ENCODE data around the gene PLBD1.

Gene PLBD1

DNA sequence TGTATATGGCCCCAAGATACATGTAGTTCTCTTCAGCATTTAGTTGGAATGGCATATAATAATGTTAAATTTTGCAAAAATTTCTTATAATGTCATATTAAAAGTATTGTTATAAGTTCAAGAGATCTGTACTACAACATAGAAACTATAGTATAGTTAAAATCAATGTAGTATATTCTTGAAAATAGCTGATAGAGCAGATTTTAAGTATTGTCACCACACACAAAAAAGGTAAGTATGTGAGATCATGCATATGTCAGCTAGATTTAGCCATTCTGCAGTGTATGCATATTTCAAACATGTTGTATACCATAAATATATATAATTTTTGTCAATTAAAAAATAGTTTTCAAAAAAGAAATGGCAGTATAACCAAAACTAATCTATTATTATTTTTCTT lies 86.5 kb downstream of the PLBD1 start:
- DNase-seq (ENCODE audit: low read depth): no peak
- H3K4me3 ChIP-seq (ENCODE audit: low read depth, low read length): no peak overlapping the region
- TF ChIP-seq, protein P1, sequence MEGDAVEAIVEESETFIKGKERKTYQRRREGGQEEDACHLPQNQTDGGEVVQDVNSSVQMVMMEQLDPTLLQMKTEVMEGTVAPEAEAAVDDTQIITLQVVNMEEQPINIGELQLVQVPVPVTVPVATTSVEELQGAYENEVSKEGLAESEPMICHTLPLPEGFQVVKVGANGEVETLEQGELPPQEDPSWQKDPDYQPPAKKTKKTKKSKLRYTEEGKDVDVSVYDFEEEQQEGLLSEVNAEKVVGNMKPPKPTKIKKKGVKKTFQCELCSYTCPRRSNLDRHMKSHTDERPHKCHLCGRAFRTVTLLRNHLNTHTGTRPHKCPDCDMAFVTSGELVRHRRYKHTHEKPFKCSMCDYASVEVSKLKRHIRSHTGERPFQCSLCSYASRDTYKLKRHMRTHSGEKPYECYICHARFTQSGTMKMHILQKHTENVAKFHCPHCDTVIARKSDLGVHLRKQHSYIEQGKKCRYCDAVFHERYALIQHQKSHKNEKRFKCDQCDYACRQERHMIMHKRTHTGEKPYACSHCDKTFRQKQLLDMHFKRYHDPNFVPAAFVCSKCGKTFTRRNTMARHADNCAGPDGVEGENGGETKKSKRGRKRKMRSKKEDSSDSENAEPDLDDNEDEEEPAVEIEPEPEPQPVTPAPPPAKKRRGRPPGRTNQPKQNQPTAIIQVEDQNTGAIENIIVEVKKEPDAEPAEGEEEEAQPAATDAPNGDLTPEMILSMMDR (IDR thresholded peaks at IDR 0.05; ENCODE audit: low read depth, low read length): no peak
- TF ChIP-seq MYC (IDR thresholded peaks at IDR 0.05; ENCODE audit: low read depth, low read length): no peak
- TF ChIP-seq POLR2A (IDR thresholded peaks at IDR 0.05; ENCODE audit: extremely low read depth, insufficient read length): no peak
- TF ChIP-seq, protein P2, sequence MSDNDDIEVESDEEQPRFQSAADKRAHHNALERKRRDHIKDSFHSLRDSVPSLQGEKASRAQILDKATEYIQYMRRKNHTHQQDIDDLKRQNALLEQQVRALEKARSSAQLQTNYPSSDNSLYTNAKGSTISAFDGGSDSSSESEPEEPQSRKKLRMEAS (IDR thresholded peaks at IDR 0.05; ENCODE audit: low read depth, low read length): no peak

DNA sequence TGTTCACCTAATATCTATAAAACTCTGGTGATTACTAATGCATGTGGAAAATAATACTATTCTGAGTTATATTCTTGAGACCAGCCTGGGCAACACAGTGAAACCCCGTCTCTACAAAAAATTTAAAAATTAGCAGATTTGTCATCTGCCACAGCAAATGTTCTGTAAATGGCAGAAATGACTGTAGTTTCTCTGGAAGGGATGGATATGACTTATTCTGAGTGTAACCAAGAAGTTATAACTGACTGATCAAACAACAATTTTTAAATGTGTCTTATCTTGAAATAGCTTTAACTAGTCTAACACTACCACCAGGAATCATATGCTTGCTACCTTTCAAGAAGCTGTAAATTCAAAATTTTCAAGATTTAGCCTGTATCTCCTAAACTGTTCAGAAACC lies 88.7 kb downstream of the PLBD1 start:
- TF ChIP-seq, protein P2 (IDR thresholded peaks at IDR 0.05; ENCODE audit: low read depth, low read length): no peak
- TF ChIP-seq MYC (IDR thresholded peaks at IDR 0.05; ENCODE audit: low read depth, low read length) (no peak), POLR2A (IDR thresholded peaks at IDR 0.05; ENCODE audit: extremely low read depth, insufficient read length) (no peak)
- TF ChIP-seq, protein P1 (IDR thresholded peaks at IDR 0.05; ENCODE audit: low read depth, low read length): no peak
- no peak overlapping the region for H3K4me3 ChIP-seq (ENCODE audit: low read depth, low read length)
- no peak for DNase-seq (ENCODE audit: low read depth)

DNA sequence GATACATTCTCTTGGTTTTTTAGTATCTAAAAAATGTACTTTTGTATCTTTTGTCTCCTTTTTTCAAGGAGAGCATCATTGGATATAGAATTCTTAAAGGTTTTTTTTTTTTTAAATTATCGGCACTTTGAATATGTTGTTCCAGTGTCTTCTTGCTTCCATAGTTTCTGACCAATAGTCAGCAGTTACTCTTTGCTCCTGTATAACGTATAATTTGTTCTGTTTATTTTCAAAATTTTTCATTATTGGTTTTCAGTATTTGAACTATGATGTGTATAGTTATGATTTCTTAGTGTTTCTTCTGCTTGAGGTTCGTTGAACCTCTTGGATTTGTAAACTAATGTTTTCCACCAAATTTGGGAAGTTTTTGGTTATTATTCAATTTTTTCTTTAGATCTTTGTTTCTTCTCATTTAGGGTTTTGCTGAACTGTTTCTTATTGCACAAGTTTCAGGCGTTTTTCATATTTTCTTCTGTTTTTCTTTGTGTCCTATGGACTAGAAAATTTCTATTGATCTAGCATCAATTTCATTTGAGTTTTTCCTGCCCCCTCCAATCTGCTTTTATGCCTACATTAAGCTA lies 93.9 kb downstream of the PLBD1 start:
- DNase-seq (ENCODE audit: low read depth): peak; percentile 22

GRCh38 chr12:14471497-14471896 lies 96.2 kb downstream of the PLBD1 start:
- H3K4me3 ChIP-seq (ENCODE audit: low read depth, low read length): no peak overlapping the region
- no peak for TF ChIP-seq MYC (IDR thresholded peaks at IDR 0.05; ENCODE audit: low read depth, low read length)
- no peak for TF ChIP-seq POLR2A (IDR thresholded peaks at IDR 0.05; ENCODE audit: extremely low read depth, insufficient read length)
- TF ChIP-seq, protein P1 (IDR thresholded peaks at IDR 0.05; ENCODE audit: low read depth, low read length): no peak
- TF ChIP-seq, protein P2 (IDR thresholded peaks at IDR 0.05; ENCODE audit: low read depth, low read length): no peak
- DNase-seq (ENCODE audit: low read depth): no peak

More for the DNA sequence above, 93.9 kb downstream of the PLBD1 start:
- no peak for TF ChIP-seq POLR2A (IDR thresholded peaks at IDR 0.05; ENCODE audit: extremely low read depth, insufficient read length)
- TF ChIP-seq MYC (IDR thresholded peaks at IDR 0.05; ENCODE audit: low read depth, low read length): no peak
- TF ChIP-seq, protein P1 (IDR thresholded peaks at IDR 0.05; ENCODE audit: low read depth, low read length): no peak
- TF ChIP-seq, protein P2 (IDR thresholded peaks at IDR 0.05; ENCODE audit: low read depth, low read length): no peak
- H3K4me3 ChIP-seq (ENCODE audit: low read depth, low read length): no peak overlapping the region

DNA sequence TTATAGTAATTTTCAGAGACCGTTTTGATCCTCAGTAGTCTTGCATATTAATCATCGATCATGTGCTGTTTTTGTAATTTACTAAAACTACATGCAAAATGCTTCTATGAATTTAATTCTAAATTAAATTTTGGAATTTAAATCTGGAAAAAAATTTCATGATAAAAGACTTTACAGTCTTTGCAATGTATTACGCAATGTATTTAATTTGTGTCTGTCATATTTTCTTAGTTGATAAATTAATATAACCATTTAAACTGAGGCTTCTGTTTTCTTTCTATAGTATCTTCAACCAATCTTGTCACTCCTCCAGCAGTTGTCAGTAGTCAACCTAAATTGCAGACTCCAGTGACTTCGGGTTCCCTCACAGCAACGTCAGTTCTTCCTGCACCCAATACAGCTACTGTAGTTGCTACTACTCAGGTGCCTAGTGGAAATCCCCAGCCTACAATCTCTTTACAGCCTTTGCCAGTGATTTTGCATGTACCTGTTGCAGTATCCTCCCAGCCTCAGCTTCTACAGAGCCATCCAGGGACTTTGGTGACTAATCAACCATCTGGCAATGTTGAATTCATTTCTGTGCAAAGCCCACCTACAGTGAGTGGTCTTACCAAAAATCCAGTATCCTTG lies 107.4 kb downstream of the PLBD1 start:
- H3K4me3 ChIP-seq (ENCODE audit: low read depth, low read length): no peak overlapping the region
- TF ChIP-seq, protein P2 (IDR thresholded peaks at IDR 0.05; ENCODE audit: low read depth, low read length): no peak
- TF ChIP-seq, protein P1 (IDR thresholded peaks at IDR 0.05; ENCODE audit: low read depth, low read length): no peak
- TF ChIP-seq MYC (IDR thresholded peaks at IDR 0.05; ENCODE audit: low read depth, low read length) (no peak), POLR2A (IDR thresholded peaks at IDR 0.05; ENCODE audit: extremely low read depth, insufficient read length) (no peak)
- no peak for DNase-seq (ENCODE audit: low read depth)

Data from NB4 (cell line).